ENCODE data around the gene MYO3B.

DNA sequence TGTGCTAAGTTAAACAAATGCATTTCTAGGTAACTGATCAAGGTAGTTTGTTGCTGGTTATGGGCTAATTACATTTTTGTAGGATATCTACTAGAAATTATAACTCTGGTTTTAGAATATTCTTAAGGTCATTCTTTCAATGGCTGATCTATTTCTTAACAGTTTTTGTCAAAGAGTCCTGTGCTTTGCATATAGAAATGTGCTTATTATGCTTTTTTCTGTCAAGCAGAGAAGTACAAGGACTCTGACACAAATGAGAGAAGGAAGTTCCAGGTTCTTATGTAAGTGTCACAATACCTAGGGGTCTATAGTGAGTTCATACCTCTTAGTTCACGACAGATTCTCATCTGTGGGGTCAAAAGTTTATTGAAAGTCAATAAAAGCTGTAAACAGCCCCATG is 88.4 kb downstream of the MYO3B start:
- TF ChIP-seq, protein P1, sequence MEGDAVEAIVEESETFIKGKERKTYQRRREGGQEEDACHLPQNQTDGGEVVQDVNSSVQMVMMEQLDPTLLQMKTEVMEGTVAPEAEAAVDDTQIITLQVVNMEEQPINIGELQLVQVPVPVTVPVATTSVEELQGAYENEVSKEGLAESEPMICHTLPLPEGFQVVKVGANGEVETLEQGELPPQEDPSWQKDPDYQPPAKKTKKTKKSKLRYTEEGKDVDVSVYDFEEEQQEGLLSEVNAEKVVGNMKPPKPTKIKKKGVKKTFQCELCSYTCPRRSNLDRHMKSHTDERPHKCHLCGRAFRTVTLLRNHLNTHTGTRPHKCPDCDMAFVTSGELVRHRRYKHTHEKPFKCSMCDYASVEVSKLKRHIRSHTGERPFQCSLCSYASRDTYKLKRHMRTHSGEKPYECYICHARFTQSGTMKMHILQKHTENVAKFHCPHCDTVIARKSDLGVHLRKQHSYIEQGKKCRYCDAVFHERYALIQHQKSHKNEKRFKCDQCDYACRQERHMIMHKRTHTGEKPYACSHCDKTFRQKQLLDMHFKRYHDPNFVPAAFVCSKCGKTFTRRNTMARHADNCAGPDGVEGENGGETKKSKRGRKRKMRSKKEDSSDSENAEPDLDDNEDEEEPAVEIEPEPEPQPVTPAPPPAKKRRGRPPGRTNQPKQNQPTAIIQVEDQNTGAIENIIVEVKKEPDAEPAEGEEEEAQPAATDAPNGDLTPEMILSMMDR (IDR thresholded peaks at IDR 0.05; ENCODE audit: low read depth, low read length) = no peak
- TF ChIP-seq EZH2phosphoT487 (IDR thresholded peaks at IDR 0.05; ENCODE audit: low read depth) = no peak
